T-helper 22 cell (primary cell): ENCODE results near the gene SIAH2.

Experiments
- DNase-seq: peaks from one replicate; pipeline ENCODE4 v3.0.0-alpha.2; 2020; ENCODE audit warnings: low read depth

The SIAH2 gene

DNA sequence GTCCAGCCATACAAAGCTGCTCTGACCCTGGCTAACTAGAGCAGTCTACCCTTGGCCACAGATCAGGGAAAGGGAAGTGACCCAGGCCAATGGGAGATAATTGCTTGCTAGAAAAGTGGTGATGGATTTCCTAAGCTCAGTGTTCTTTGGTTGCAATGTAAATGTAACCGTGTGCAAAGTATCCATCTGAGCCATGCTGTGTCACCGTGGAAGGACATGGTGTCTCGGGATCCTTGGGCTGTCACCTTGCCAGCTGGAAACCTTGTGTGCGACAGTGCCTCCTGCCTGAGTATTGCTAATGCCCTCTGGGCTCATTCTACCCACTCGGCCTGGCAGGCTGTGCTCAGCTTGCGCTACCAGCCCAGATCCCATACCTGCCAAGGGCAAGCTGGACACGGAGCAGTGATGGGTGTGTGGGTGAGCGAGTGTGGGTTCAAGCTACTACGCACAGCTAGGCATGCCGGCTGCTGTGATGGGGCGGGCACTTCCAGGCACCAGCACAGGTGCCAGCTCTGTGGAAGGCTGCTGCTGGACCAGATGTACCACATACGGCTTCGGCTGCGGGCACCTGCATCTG, 10.7 kb upstream of the SIAH2 start:
- no peak for DNase-seq

GRCh38 chr3:150771600-150771999, 8.6 kb upstream of the SIAH2 start:
- no peak for DNase-seq

- DNase-seq, result no peak
Observed at GRCh38 chr3:150770681-150771080, 7.7 kb upstream of the SIAH2 start.

GRCh38 chr3:150766742-150767141, 3.8 kb upstream of the SIAH2 start:
- DNase-seq, result no peak

DNA sequence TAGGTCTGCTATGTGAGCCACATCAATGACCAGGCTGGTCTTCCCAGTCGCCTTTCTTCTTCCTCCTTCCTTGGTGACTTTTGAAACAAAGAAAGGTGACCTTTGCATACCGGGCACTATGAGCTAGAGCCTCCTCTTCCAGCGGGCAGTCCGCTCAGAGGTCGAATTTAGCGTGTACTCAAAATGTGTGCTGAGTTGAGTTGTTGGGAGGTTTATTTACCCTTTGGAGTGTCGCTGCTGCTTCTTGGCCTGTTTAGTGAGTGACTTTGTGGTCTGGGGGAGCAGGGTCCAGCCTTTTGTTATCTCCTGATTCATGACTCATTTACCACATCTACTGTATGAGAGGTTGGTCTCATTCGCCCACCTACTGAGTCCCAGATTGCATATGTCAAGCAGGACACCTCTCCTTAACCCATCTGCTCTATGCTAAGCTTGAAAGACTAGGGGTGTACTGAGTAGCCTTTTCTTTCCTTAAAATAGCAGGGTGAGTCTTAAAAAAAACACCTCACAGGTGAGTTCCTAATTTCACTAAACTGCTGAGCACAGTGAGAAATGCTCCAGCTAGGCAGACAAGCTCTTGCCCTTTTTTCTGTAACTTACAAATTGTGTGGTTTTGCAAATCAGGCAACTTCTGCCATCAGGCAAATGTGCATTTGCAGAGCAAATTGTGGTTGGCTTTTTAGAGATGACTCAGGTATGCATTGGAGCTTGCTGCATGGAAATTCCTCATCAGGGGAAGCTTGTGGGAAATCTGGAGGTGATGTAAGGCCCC, 3.2 kb upstream of the SIAH2 start:
- DNase-seq, result no peak

DNA sequence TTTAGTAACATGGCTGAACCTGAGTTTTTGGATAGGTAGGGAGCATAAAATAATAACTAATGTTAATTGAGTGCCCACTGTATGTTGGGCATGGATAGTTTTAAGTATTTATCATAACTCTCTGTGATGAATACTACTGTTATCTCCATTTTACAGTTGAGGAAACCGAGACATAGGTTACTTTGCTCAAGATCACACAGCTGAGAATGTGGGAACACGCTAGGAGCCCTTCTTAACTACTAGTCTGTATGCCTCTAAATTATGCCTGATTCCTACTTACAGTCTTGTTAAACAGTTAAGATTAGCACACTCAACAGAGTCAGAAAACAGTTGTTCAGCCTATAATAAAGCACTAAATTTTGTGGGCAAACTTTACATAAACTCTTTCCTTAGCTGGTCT, 2.0 kb upstream of the SIAH2 start:
- DNase-seq, result no peak

DNA sequence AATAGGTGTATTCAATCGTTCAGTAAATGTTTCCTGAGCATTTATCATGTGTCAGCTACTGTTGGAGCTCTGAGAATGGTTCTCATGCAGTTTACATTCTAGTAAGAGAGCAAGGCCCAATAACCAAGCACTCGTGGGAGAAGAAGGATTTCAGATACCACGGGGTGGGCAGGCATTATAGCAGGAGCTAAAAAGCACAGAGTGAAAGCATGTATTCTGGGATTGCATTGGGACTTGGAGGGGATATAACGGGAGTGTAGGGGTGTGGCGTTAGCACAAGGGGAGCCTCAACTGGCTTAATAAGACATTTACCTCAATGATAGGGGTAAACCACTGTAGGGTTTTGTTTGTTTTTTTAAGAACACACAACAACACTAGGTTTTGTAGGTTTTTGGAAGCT, 1.6 kb upstream of the SIAH2 start:
- no peak for DNase-seq

DNA sequence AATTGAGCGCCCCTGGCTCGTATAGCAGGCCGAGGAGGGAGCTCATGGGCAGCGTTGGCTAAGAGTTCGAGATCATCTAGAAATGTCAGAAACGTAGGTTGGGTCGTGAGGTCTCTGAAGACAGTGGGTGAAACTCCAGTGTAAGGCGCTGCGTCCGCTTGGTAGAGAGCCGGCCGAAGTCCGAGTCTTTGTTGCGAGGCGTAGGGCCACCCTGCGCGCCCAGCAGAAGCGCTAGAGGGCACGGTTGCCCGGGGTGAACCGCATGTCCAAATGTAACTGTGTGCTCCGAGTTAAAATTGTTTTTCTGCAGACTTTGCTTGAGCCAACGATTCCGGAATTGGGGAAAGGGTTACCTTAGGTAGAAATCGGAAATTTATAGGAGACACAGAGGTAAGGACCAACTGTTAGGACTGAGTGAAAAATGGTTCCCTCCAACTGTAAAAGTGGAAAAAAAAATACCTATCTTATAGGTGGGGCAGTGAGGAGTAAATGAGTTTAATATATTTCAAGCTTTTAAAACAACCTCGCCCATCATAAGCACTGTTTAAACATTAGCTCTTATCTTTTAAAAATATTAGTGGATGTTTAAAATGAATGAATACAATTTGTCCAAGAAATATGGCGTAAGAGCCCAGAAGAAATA, 993 bp upstream of the SIAH2 start:
- no peak for DNase-seq

DNA sequence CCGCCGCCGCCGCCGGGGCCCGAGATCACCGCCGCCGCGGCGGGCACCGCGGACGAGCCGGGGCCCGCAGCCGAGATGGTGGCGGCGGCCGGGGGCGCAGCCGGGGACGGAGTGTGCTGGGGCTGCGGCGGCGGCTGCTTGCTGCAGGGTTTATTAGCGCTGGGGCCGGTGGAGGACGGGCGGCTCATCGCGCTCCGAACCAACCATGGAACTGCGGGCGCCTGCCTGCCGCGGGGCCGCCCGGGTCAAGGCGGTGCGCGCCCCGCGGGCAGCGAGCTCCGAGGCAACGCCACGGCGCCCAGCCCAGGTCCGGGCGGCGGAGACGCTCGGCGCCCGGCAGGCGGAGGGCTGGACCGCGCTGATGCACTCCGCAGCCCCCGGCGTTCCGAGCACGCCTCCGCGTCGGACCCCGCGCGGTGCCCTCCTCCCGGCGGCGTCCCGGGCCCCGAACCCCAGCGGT, 277 bp downstream of the SIAH2 start:
- DNase-seq, result peak; percentile 9

GRCh38 chr3:150761831-150762661, 923 bp downstream of the SIAH2 start:
- DNase-seq, result no peak

GRCh38 chr3:150760431-150761200, 2.4 kb downstream of the SIAH2 start:
- no peak for DNase-seq

- no peak for DNase-seq
Observed at GRCh38 chr3:150759947-150760346, 3.0 kb downstream of the SIAH2 start.

DNA sequence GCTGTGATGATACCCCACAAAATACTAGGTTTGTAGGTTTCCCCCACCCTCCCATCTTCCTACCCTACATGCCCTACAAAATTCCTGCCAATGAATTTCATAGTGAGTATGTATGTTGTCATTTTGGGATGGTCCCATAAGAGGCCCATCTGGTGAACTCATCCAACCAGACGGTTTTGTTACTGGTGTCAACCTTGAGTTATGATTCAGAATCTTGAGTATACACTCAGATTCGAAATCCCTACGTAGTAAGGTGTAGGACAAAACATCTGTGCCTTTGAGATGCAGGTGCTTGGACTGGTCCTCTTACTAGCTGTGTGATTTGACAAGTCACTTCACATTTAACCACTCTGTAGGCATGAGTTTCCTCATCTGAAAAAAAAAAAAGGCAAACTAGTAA, 3.6 kb downstream of the SIAH2 start:
- no peak for DNase-seq

- DNase-seq, result no peak
Observed at GRCh38 chr3:150757768-150758167, 5.2 kb downstream of the SIAH2 start.

DNA sequence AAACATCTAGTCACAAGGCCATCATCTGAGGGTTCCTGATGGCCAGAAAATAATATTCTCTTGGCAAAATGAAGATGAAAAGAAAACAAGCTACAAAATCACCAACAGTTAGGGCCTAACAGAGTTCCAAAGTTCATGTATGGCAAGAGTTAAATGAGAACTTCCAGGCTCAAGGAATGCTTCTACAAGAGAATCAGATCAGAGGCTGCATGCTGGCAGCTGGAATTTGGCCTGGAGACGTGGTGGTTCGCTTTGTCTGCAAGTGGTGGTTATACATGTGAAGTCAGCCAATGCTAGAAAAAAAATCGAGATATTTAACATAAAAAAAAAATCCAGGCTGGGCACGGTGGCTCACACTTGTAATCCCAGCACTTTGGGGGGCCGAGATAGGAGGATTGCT, 5.6 kb downstream of the SIAH2 start:
- no peak for DNase-seq

- no peak for DNase-seq
Observed at GRCh38 chr3:150756491-150757059, 6.4 kb downstream of the SIAH2 start.

DNA sequence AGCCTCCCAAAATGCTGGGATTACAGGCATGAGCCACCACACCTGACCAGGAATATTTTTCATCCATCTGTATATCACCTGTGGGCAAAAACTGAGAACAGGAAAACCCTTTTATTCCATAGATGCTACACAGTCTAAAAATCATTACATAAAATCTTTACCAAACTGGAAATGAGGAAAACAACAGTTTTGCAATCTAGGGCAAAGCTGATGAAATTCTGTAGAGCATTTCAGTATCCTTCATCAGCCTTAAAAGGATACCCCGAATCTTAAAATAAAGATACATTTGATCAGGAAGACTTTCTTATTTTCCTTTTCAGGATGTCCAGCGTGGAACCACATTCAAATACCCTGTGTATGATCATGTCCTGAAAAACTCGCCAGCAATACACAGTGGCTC, 7.1 kb downstream of the SIAH2 start:
- DNase-seq, result no peak

GRCh38 chr3:150754896-150755295, 8.1 kb downstream of the SIAH2 start:
- DNase-seq, result no peak

DNA sequence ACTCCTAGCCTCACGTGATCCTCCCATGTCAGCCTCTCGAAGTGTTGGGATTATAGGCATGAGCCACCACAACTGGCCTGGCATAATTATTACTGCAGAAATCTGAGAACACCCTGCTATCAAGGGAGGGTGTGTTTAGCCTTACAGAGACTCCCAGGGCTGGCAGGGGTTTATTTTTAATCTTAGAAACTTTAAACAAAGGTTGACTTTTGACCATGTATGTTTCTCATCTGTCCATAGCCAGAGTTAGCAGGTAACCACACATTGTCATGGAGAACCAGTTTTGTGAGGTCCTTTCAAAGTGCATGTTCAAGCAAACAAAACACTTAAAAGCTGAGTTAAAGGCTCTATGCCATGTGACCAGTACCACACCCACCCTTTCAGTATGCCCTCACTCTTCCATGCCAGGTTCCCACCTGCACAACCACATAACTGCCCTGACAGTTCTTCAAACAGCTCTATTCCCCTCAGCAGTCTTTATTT, 11.1 kb downstream of the SIAH2 start:
- DNase-seq, result no peak

GRCh38 chr3:150749255-150749654, 13.7 kb downstream of the SIAH2 start:
- no peak for DNase-seq

DNA sequence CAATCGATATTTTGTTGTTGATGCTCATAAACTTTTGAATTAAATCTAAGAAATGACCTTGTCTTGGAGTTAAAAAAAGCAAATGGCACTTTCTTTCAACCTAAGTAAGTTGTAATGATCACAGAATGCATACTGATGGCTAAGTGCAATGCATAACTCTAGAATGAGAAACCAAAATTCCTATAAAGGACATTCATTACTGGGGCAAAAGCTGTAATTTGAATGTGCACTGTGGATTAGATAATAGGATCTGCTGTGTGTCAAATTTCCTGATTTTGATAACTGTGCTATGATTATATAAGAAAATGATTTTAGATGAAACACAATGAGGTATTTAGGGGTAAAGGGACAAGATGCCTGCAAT, 14.3 kb downstream of the SIAH2 start:
- DNase-seq, result no peak
